MCF 10A (cell line): ENCODE data around the gene FOCAD. TPM values are rescaled to one million over a fixed set of nuclear protein-coding genes. Genes with fewer than 3 reads are reported as not detected.

ENCODE experiments used
- BruUV-seq: library from RNA; stranded (reverse); fragments of 400-500 nt; replicated peaks from 2 replicates; lab custom pipeline; 2021; lab: Mats Ljungman, UMichigan
- CTCF ChIA-PET: fragments of 300-600 bp; sonication (Branson Sonifier 250); formaldehyde crosslinking; extraction: SDS; loops from one replicate; lab custom pipeline; 2021; ENCODE audit warnings: antibody characterized with exemption, inconsistent platforms; lab: Yijun Ruan, JAX
- POLR2A ChIA-PET: fragments of 300-600, 350-650 bp; sonication (Branson Sonifier 250); formaldehyde crosslinking; extraction: SDS; loops from one replicate; lab custom pipeline; 2020; ENCODE audit warnings: antibody characterized with exemption, inconsistent platforms; lab: Yijun Ruan, JAX
- DNase-seq: peaks from one replicate; pipeline ENCODE4 v3.0.0-alpha.2; 2018; ENCODE audit not compliant: unreplicated experiment
- H3K27ac Mint-ChIP-seq: one replicate; pipeline ENCODE4 v1.8.0; 2022; ENCODE audit warnings: mild to moderate bottlenecking, low read depth, mixed read lengths; ENCODE audit not compliant: unreplicated experiment
- H3K27me3 Mint-ChIP-seq: one replicate; pipeline ENCODE4 v1.8.0; 2022; ENCODE audit warnings: mixed read lengths; ENCODE audit not compliant: insufficient read depth, unreplicated experiment
- H3K36me3 Mint-ChIP-seq: one replicate; pipeline ENCODE4 v1.8.0; 2022; ENCODE audit warnings: mild to moderate bottlenecking, moderate library complexity, mixed read lengths; ENCODE audit not compliant: insufficient read depth, unreplicated experiment
- H3K4me1 Mint-ChIP-seq: one replicate; pipeline ENCODE4 v1.8.0; 2022; ENCODE audit warnings: mixed read lengths; ENCODE audit not compliant: insufficient read depth, unreplicated experiment
- H3K4me3 Mint-ChIP-seq: one replicate; pipeline ENCODE4 v1.8.0; 2022; ENCODE audit warnings: mild to moderate bottlenecking, moderate library complexity, mixed read lengths; ENCODE audit not compliant: unreplicated experiment
- H3K9me3 Mint-ChIP-seq: one replicate; pipeline ENCODE4 v1.8.0; 2022; ENCODE audit warnings: mixed read lengths; ENCODE audit not compliant: unreplicated experiment
- CTCF ChIP-seq: fragments of 200-600 bp; IDR thresholded peaks from one replicate; pipeline ENCODE4 v1.8.0; 2022; ENCODE audit warnings: antibody characterized with exemption, mild to moderate bottlenecking; ENCODE audit not compliant: unreplicated experiment
- intact Hi-C: fragments of 100-400 bp; cut with micrococcal nuclease; formaldehyde crosslinking; loops from 2 replicates; pipeline ENCODE4 v1.14.1; 2022
- total RNA-seq: library from RNA; stranded (reverse); gene quantifications from 2 replicates; pipeline ENCODE4 v1.2.3, GENCODE V29; 2022

FOCAD gene
- total RNA-seq, 1 experiment from 2014 or later: 20.7 TPM

DNA sequence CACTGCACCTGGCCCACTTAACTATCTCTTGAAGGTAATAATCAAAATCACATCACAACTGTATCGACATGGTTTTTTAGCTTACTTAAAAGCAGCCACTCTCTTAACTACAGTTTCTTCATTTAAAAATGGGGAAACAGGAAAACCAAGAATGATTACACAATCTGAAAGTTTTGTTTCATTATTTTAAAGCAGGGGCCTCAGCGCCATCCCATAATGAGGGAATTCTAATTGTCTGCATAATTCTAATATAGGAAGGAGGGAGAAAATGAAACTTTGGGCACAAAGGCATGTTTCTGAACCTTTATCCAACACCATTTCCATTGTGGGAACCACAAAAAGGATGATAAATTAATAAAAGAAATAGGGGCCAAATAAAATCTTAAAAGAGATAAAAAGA is 339.8 kb downstream of the FOCAD start:
- no peak overlapping the region for H3K4me3 Mint-ChIP-seq
- CTCF ChIA-PET: no interaction called here
- DNase-seq: no peak
- H3K27me3 Mint-ChIP-seq: no peaks in the 10 kb centered on the region
- POLR2A ChIA-PET: no interaction called here
- no peak for TF ChIP-seq CTCF
- intact Hi-C loops: no loop called here
- no peaks in the 10 kb centered on the region for H3K36me3 Mint-ChIP-seq
- H3K27ac Mint-ChIP-seq: no peak overlapping the region
- no peaks in the 10 kb centered on the region for H3K9me3 Mint-ChIP-seq
- H3K4me1 Mint-ChIP-seq: no peaks in the 10 kb centered on the region
- BruUV-seq: no TSS peak

DNA sequence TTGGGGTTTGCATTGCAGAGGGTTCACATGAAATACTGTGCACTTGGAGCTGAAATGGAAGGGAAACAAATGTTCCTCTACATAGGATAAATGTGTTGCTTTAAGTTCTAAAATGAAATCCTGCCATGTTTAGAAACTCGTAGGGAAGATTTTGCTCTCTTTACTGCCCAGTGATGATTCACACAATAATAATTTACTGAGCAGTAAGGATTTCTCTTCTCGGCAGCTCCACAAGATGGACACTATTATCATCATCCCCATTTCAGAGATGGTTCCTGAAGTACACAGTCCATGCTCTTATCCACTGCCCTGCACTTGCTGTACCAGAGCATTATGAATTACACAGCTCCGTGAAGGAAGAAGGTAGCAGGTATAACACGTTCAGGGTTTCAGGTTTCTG is 343.2 kb downstream of the FOCAD start:
- ChIA-PET POLR2A (no interaction called here), CTCF (no interaction called here)
- no TSS peak for BruUV-seq
- intact Hi-C loops: no loop called here
- TF ChIP-seq CTCF: no peak
- no peaks in the 10 kb centered on the region for H3K9me3 Mint-ChIP-seq
- H3K4me1 Mint-ChIP-seq: no peaks in the 10 kb centered on the region
- no peak overlapping the region for H3K27ac Mint-ChIP-seq
- H3K27me3 Mint-ChIP-seq: no peaks in the 10 kb centered on the region
- DNase-seq: no peak
- no peaks in the 10 kb centered on the region for H3K36me3 Mint-ChIP-seq
- no peak overlapping the region for H3K4me3 Mint-ChIP-seq

DNA sequence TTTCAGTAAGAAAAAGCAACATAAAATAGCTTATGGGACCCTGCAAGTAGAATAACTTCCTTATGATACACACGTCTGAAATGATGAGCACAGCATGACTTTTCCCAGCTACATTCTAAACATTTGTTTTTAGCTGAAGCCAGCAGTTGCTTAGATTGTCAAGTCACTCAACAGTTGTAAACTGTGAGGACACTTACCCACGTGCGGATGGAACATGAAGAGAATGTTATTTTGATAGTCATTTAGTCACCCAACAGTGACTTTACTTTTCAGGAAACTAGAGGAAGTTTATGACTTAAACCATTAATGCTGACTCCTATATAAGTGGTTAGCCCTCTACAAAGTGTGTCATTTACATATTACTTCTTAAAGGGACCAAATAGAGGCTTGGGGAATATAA is 344.4 kb downstream of the FOCAD start:
- Mint-ChIP-seq H3K4me1 (no peaks in the 10 kb centered on the region), H3K9me3 (no peaks in the 10 kb centered on the region), H3K27ac (no peak overlapping the region), H3K4me3 (no peak overlapping the region), H3K36me3 (no peaks in the 10 kb centered on the region), H3K27me3 (no peaks in the 10 kb centered on the region)
- ChIA-PET CTCF (no interaction called here), POLR2A (no interaction called here)
- no TSS peak for BruUV-seq
- TF ChIP-seq CTCF: no peak
- no peak for DNase-seq
- intact Hi-C loops: no loop called here

DNA sequence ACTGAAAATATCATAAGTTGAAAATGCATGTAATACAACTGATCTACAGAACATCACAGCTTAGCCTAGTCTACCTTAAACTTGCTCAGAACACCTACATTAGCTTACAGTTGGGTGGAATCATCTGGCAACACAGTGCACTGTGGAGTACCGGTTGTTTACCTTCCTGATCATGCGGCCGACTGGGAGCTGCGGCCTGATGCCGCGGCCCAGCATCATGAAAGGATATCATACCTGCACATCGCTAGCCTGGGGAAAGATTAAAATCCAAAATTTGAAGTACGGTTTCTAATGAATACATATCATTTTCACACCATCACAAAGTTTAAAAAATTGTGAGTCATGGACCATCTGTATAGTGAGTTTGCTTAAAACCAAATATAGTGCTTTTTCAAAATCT is 345.6 kb downstream of the FOCAD start:
- CTCF ChIA-PET: no interaction called here
- H3K27me3 Mint-ChIP-seq: no peaks in the 10 kb centered on the region
- H3K4me1 Mint-ChIP-seq: no peaks in the 10 kb centered on the region
- H3K27ac Mint-ChIP-seq: no peak overlapping the region
- DNase-seq: no peak
- no peak overlapping the region for H3K4me3 Mint-ChIP-seq
- POLR2A ChIA-PET: no interaction called here
- intact Hi-C loops: no loop called here
- TF ChIP-seq CTCF: no peak
- H3K9me3 Mint-ChIP-seq: no peaks in the 10 kb centered on the region
- BruUV-seq: no TSS peak
- H3K36me3 Mint-ChIP-seq: no peaks in the 10 kb centered on the region
